WTC11 (cell line): ENCODE data around the gene RGS9. TPM values are rescaled to one million over a fixed set of nuclear protein-coding genes. Genes with fewer than 3 reads are reported as not detected.
"Not testable (repeated sequence)": the region's sequence is repeated elsewhere in the genome, so short reads cannot be mapped to it uniquely, and the experiment has no call there.

Source experiments
- ATAC-seq: fragments of 200-7000 bp; cut with Tn5 transposase; 2 replicates; pipeline ENCODE4 v1.10.0; 2021; ENCODE audit warnings: mild to moderate bottlenecking, moderate library complexity
- CTCF ChIA-PET: fragments of 300-600 bp; sonication (Branson Sonifier 250); formaldehyde crosslinking; loops from one replicate; lab custom pipeline; 2021; ENCODE audit warnings: antibody characterized with exemption; lab: Charles Lee
- POLR2A ChIA-PET: fragments of 350-600 bp; sonication (Branson Sonifier 250); formaldehyde crosslinking; loops from one replicate; lab custom pipeline; 2021; ENCODE audit warnings: antibody characterized with exemption; lab: Charles Lee
- DNase-seq: peaks from one replicate; pipeline ENCODE4 v3.0.0; 2021; ENCODE audit warnings: low spot score
- H3K27ac Mint-ChIP-seq: 2 replicates; pipeline ENCODE4 v1.8.0; 2021; ENCODE audit warnings: mixed read lengths
- H3K27me3 Mint-ChIP-seq: 2 replicates; pipeline ENCODE4 v1.8.0; 2021; ENCODE audit warnings: low read depth, mild to moderate bottlenecking, moderate library complexity, mixed read lengths
- H3K36me3 Mint-ChIP-seq: 2 replicates; pipeline ENCODE4 v1.8.0; 2021; ENCODE audit warnings: mixed read lengths
- H3K4me1 Mint-ChIP-seq: 2 replicates; pipeline ENCODE4 v1.8.0; 2022; ENCODE audit warnings: mixed read lengths
- H3K4me3 Mint-ChIP-seq: 2 replicates; pipeline ENCODE4 v1.8.0; 2021; ENCODE audit warnings: mild to moderate bottlenecking, moderate library complexity, mixed read lengths
- H3K9me3 Mint-ChIP-seq: 2 replicates; pipeline ENCODE4 v1.8.0; 2021; ENCODE audit warnings: mixed read lengths
- GTF2I ChIP-seq: fragments of 250-450 bp; sonication (Bioruptor Pico); conservative IDR thresholded peaks from 2 replicates; pipeline ENCODE4 v1.4.0; 2021; ENCODE audit warnings: mild to moderate bottlenecking
- HMGA2 ChIP-seq: fragments of 250-450 bp; sonication (Bioruptor Pico); IDR thresholded peaks from 2 replicates; pipeline ENCODE4 v1.4.0; 2021; ENCODE audit warnings: mild to moderate bottlenecking, moderate library complexity
- SOX15 ChIP-seq: fragments of 250-450 bp; sonication (Bioruptor Pico); IDR thresholded peaks from 2 replicates; pipeline ENCODE4 v1.9.0; 2021; ENCODE audit warnings: mild to moderate bottlenecking
- TCF7 ChIP-seq: sonication (generic); formaldehyde crosslinking; IDR thresholded peaks from 2 replicates; pipeline ENCODE4 v1.8.0; 2022; ENCODE audit warnings: mild to moderate bottlenecking, low read depth, missing genetic modification reagents, moderate library complexity
- TP53 ChIP-seq: sonication (generic); formaldehyde crosslinking; IDR thresholded peaks from 2 replicates; pipeline ENCODE4 v1.8.1; 2023; ENCODE audit warnings: mild to moderate bottlenecking, missing genetic modification reagents
- ZBTB21 ChIP-seq: sonication (generic); formaldehyde crosslinking; IDR thresholded peaks from 2 replicates; pipeline ENCODE4 v1.8.1; 2023; ENCODE audit warnings: mild to moderate bottlenecking, missing genetic modification reagents, borderline replicate concordance
- ZNF416 ChIP-seq: fragments of 250-450 bp; sonication (Bioruptor Pico); IDR thresholded peaks from 2 replicates; pipeline ENCODE4 v1.9.0; 2021; ENCODE audit warnings: mild to moderate bottlenecking, inconsistent platforms
- total RNA-seq: library from RNA; stranded (reverse); gene quantifications from 3 replicates; pipeline ENCODE4 v1.2.3, GENCODE V29; 2021
- TF ChIP-seq, protein P1 (sequence below): fragments of 250-450 bp; sonication (Bioruptor Pico); IDR thresholded peaks from 2 replicates; pipeline ENCODE4 v1.8.0; 2021; ENCODE audit warnings: mild to moderate bottlenecking
- TF ChIP-seq, protein P2 (sequence below): sonication (generic); formaldehyde crosslinking; IDR thresholded peaks from 2 replicates; pipeline ENCODE4 v1.8.0; 2023; ENCODE audit warnings: mild to moderate bottlenecking, missing genetic modification reagents
- TF ChIP-seq, protein P3 (sequence below): sonication (generic); formaldehyde crosslinking; IDR thresholded peaks from 2 replicates; pipeline ENCODE4 v1.8.1; 2022; ENCODE audit warnings: mild to moderate bottlenecking, moderate library complexity, missing genetic modification reagents

Gene RGS9
- total RNA-seq, 1 experiment from 2014 or later: 11.3 TPM

DNA sequence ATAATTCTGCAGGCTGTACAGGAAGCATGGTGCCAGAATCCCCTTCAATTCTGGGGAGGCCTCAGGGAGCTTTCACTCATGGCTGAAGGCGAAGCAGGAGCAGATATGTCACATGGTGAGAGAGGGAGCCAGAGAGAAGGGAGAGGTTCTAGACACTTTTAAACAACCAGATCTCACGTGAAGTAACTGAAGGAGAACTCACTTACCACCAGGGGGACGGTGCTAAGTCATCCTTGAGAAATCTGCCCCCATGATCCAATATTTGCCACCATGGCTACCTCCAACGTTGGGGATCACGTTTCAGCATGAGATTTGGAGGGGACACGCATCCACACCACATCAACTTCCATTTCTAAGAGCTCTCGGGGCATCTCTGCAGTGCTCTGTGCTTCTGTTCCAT is 43.2 kb upstream of the RGS9 start:
- Mint-ChIP-seq H3K27ac (no peak overlapping the region), H3K4me3 (no peak overlapping the region), H3K4me1 (no peaks in the 10 kb centered on the region), H3K27me3 (no peaks in the 10 kb centered on the region; the same call in 1 of the 2 replicates), H3K36me3 (no peaks in the 10 kb centered on the region)
- ChIA-PET CTCF (no interaction called here), POLR2A (no interaction called here)
- peak; percentile 34; the same call in 1 of the 2 replicates for ATAC-seq
- DNase-seq: no peak
- TF ChIP-seq ZNF416 (CRISPR knock-in tag): no peak
- TF ChIP-seq, protein P1, sequence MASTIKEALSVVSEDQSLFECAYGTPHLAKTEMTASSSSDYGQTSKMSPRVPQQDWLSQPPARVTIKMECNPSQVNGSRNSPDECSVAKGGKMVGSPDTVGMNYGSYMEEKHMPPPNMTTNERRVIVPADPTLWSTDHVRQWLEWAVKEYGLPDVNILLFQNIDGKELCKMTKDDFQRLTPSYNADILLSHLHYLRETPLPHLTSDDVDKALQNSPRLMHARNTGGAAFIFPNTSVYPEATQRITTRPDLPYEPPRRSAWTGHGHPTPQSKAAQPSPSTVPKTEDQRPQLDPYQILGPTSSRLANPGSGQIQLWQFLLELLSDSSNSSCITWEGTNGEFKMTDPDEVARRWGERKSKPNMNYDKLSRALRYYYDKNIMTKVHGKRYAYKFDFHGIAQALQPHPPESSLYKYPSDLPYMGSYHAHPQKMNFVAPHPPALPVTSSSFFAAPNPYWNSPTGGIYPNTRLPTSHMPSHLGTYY (CRISPR knock-in tag): no peak
- TF ChIP-seq TP53 (CRISPR knock-in tag): no peak
- TF ChIP-seq SOX15 (CRISPR knock-in tag): no peak
- TF ChIP-seq, all 79 proteins: peak for 0
- H3K9me3 Mint-ChIP-seq: peaks cover 3% of the 10 kb centered on the region; the same call in 1 of the 2 replicates

DNA sequence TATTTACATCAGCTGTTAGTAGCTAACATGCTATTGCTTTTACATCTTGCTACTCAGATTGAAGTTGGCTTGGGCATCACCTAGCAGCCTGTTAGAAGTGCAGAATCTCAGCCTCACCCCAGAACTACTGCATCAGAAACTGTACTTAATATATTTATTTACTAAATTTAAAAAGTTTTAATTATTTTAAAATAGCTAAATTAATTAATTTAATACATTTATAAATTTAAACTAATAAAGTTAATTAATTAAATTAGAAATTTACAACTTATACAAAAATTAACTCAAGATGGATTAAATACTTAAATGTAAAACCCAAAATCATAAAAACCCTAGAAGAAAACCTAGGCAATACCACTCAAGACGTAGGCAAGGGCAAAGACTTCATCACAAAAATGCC is 41.7 kb upstream of the RGS9 start:
- Mint-ChIP-seq H3K9me3 (peaks cover 3% of the 10 kb centered on the region; the same call in 1 of the 2 replicates), H3K4me3 (no peak overlapping the region), H3K27me3 (no peaks in the 10 kb centered on the region), H3K27ac (no peak overlapping the region), H3K36me3 (no peaks in the 10 kb centered on the region)
- ChIA-PET CTCF (interaction anchor here (0.8 kb wide), 1 partner anchor 90 kb away, joined by 3 read pairs; no protein-coding TSS in a partner anchor), POLR2A (no interaction called here)
- peak; percentile 92 for TF ChIP-seq HMGA2 (CRISPR knock-in tag)
- TF ChIP-seq, protein P2, sequence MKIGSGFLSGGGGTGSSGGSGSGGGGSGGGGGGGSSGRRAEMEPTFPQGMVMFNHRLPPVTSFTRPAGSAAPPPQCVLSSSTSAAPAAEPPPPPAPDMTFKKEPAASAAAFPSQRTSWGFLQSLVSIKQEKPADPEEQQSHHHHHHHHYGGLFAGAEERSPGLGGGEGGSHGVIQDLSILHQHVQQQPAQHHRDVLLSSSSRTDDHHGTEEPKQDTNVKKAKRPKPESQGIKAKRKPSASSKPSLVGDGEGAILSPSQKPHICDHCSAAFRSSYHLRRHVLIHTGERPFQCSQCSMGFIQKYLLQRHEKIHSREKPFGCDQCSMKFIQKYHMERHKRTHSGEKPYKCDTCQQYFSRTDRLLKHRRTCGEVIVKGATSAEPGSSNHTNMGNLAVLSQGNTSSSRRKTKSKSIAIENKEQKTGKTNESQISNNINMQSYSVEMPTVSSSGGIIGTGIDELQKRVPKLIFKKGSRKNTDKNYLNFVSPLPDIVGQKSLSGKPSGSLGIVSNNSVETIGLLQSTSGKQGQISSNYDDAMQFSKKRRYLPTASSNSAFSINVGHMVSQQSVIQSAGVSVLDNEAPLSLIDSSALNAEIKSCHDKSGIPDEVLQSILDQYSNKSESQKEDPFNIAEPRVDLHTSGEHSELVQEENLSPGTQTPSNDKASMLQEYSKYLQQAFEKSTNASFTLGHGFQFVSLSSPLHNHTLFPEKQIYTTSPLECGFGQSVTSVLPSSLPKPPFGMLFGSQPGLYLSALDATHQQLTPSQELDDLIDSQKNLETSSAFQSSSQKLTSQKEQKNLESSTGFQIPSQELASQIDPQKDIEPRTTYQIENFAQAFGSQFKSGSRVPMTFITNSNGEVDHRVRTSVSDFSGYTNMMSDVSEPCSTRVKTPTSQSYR: no peak
- TF ChIP-seq, all 79 proteins: peak for 1
- no peak for DNase-seq
- ATAC-seq: no peak
- H3K4me1 Mint-ChIP-seq: peaks cover 5% of the 10 kb centered on the region; the same call in 1 of the 2 replicates

DNA sequence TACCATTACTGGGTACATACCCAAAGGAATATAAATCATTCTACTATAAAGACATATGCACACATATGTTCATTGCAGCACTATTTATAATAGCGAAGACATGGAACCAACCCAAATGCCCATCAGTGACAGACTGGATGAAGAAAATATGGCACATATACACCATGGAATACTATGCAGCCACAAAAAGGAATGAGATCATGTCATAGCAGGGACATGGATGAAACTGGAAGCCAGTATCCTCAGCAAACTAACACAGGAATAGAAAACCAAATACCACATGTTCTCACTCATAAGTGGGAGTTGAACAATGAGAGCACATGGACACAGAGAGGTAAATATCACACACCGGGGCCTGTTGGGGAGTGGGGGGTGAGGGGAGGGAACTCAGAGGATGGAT is 40.8 kb upstream of the RGS9 start:
- DNase-seq, POLR2A ChIA-PET, CTCF ChIA-PET, H3K36me3 Mint-ChIP-seq, H3K4me1 Mint-ChIP-seq, H3K27me3 Mint-ChIP-seq, ATAC-seq, H3K9me3 Mint-ChIP-seq, H3K4me3 Mint-ChIP-seq, H3K27ac Mint-ChIP-seq: not testable (repeated sequence)

DNA sequence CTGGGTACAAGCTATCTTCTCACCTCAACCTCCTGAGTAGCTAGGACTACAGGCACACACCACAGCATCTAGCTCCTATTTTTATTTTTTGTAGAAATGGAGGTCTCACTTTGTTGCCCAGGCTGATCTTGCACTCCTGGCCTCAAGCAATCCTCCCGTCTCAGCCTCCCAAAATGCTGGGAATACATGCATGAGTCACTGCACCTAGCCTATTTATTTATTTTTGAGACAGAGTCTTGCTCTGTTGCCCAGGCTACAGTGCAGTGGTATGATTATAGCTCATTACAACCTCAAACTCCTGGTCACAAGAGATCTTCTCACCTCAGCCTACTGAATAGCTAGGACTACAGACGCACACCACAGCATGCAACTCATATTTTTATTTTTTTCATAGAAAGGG is 40.1 kb upstream of the RGS9 start:
- H3K9me3 Mint-ChIP-seq: peaks cover 3% of the 10 kb centered on the region; the same call in 1 of the 2 replicates
- no peak for TF ChIP-seq ZBTB21
- TF ChIP-seq, protein P3, sequence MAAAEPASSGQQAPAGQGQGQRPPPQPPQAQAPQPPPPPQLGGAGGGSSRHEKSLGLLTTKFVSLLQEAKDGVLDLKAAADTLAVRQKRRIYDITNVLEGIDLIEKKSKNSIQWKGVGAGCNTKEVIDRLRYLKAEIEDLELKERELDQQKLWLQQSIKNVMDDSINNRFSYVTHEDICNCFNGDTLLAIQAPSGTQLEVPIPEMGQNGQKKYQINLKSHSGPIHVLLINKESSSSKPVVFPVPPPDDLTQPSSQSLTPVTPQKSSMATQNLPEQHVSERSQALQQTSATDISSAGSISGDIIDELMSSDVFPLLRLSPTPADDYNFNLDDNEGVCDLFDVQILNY (CRISPR knock-in tag): no peak
- TF ChIP-seq, protein P1 (CRISPR knock-in tag): no peak
- DNase-seq: no peak
- H3K27me3 Mint-ChIP-seq: no peaks in the 10 kb centered on the region
- no peak for ATAC-seq
- peaks cover 9% of the 10 kb centered on the region; the same call in 1 of the 2 replicates for H3K4me1 Mint-ChIP-seq
- H3K36me3 Mint-ChIP-seq: no peaks in the 10 kb centered on the region
- ChIA-PET CTCF (interaction anchor here (0.6 to 0.7 kb wide), 2 partner anchors 40 to 133 kb away, joined by 3 read pairs; partner anchors contain the start of gene RGS9), POLR2A (no interaction called here)
- no peak overlapping the region for H3K4me3 Mint-ChIP-seq
- no peak overlapping the region for H3K27ac Mint-ChIP-seq

DNA sequence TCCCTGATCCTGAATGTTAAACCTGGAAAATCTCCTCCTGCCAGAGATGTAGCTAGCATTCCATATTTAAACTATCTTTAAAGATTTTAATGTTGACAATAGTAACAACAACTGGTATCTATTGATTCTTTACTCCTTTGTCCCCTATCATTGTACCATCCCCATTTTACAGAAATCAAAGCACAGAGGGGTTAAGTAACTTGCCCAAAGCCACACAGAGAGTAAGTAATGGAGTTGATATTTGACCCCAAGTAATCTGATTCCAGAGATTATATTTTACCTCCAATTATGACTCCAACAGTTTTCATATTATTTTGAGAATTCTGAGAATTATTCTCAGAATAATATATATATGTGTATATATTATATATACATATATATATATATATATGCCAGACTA is 37.7 kb upstream of the RGS9 start:
- Mint-ChIP-seq H3K27ac (no peak overlapping the region), H3K36me3 (no peaks in the 10 kb centered on the region), H3K4me1 (peaks cover 14% of the 10 kb centered on the region), H3K4me3 (no peak overlapping the region), H3K27me3 (no peaks in the 10 kb centered on the region), H3K9me3 (no peaks in the 10 kb centered on the region)
- ATAC-seq: no peak
- ChIA-PET CTCF (interaction anchor here (1.0 to 1.8 kb wide), 5 partner anchors 17 to 95 kb away, joined by 3 to 22 read pairs (median 7); no protein-coding TSS in a partner anchor), POLR2A (no interaction called here)
- no peak for DNase-seq
- TF ChIP-seq GTF2I (CRISPR knock-in tag) (no peak), TCF7 (CRISPR knock-in tag) (no peak)
